GM12878 (cell line): ENCODE measurements around the gene SCN8A. TPM values are rescaled to one million over a fixed set of nuclear protein-coding genes. Genes with fewer than 3 reads are reported as not detected.

ENCODE experiments used
- ASH2L ChIP-seq: fragments of 300-600, 200-600 bp; sonication (generic); IDR thresholded peaks from 2 replicates; pipeline ENCODE4 v1.6.1; 2017; ENCODE audit warnings: low read depth, mild to moderate bottlenecking, borderline replicate concordance
- CHD2 ChIP-seq: IDR thresholded peaks from 2 replicates; pipeline ENCODE4 v1.6.1; 2011; ENCODE audit warnings: low read depth, low read length, improper control_type of control experiment, borderline replicate concordance
- NR2C1 ChIP-seq: fragments of 450-650 bp; IDR thresholded peaks from 2 replicates; pipeline ENCODE4 v1.6.1; 2017; ENCODE audit warnings: antibody characterized with exemption, mild to moderate bottlenecking, moderate library complexity
- polyA plus RNA-seq, 11 experiments: library from polyadenylated mRNA; depleted of rRNA in 4 of 11; unstranded in 6 of 11; stranded (reverse) in 5 of 11; fragments of >200 nt; fragmentation: Nextera tagmentation in 4 of 11; fragmentation: Illumina TruSeq in 1 of 11; extraction: Ambion mirVana in 4 of 11; extraction: Trizol in 1 of 11; gene quantifications; 1 replicate in 1 of 11; 2 replicates in 10 of 11; pipeline versions ENCODE4 v1.2.1 to v1.2.3, GENCODE V29; 2011 to 2016; ENCODE audit warnings: inconsistent platforms in 2 of 11, missing spikeins in 2 of 11, low read depth in 1 of 11
- total RNA-seq, 4 experiments: library from RNA; depleted of rRNA in 3 of 4; stranded (reverse); fragments of >200 nt in 3 of 4; fragmentation: Illumina TruSeq in 1 of 4; extraction: Trizol in 1 of 4; gene quantifications; 2 replicates each; pipeline versions ENCODE4 v1.2.1 to v1.2.3, GENCODE V29; 2013 to 2021
- TF ChIP-seq, protein P1 (sequence below): fragments of 450-650 bp; IDR thresholded peaks from 2 replicates; pipeline ENCODE4 v1.6.1; 2016; ENCODE audit warnings: mild to moderate bottlenecking
- TF ChIP-seq, protein P2 (sequence below): IDR thresholded peaks from 2 replicates; pipeline ENCODE4 v1.6.1; 2011; ENCODE audit warnings: borderline replicate concordance, low read depth, mild to moderate bottlenecking, moderate library complexity, low read length; ENCODE audit not compliant: insufficient read depth, poor library complexity, severe bottlenecking
- TF ChIP-seq, protein P3 (sequence below): fragments of 450-650 bp; IDR thresholded peaks from 2 replicates; pipeline ENCODE4 v1.6.1; 2016; ENCODE audit warnings: mild to moderate bottlenecking
- TF ChIP-seq, protein P4 (sequence below): fragments of 450-650 bp; IDR thresholded peaks from 2 replicates; pipeline ENCODE4 v1.6.1; 2017; ENCODE audit warnings: mild to moderate bottlenecking, moderate library complexity

SCN8A gene
- total and polyA plus RNA-seq, 10 of the 15 experiments (the other 5 are each of a cell fraction or from before 2014, with no cell fraction given) = 0.02 to 0.23 (median 0.06) TPM; not detected in 2

DNA sequence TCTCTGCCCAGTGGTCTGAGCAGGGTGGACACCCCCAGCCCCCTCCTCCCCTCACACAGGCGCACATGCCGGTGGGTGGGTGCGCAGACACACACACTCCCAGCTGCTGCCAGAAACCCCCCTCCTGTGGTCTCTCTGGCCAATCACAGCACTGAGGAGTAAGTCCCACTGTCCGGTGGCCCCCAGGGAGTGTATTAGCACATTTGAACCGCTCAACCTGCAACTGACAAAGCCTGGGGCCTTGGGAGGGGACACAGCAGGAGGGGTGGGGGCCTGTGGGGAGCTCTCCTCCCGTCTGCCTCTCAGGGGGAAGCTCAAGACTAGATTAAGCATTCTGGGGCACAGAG is 245.8 kb downstream of the SCN8A start (continued):
- TF ChIP-seq ASH2L (no peak), CHD2 (no peak), NR2C1 (no peak)
- TF ChIP-seq, protein P1, sequence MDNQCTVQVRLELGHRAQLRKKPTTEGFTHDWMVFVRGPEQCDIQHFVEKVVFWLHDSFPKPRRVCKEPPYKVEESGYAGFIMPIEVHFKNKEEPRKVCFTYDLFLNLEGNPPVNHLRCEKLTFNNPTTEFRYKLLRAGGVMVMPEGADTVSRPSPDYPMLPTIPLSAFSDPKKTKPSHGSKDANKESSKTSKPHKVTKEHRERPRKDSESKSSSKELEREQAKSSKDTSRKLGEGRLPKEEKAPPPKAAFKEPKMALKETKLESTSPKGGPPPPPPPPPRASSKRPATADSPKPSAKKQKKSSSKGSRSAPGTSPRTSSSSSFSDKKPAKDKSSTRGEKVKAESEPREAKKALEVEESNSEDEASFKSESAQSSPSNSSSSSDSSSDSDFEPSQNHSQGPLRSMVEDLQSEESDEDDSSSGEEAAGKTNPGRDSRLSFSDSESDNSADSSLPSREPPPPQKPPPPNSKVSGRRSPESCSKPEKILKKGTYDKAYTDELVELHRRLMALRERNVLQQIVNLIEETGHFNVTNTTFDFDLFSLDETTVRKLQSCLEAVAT = no peak
- TF ChIP-seq, protein P2, sequence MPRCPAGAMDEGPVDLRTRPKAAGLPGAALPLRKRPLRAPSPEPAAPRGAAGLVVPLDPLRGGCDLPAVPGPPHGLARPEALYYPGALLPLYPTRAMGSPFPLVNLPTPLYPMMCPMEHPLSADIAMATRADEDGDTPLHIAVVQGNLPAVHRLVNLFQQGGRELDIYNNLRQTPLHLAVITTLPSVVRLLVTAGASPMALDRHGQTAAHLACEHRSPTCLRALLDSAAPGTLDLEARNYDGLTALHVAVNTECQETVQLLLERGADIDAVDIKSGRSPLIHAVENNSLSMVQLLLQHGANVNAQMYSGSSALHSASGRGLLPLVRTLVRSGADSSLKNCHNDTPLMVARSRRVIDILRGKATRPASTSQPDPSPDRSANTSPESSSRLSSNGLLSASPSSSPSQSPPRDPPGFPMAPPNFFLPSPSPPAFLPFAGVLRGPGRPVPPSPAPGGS = no peak
- TF ChIP-seq, protein P3, sequence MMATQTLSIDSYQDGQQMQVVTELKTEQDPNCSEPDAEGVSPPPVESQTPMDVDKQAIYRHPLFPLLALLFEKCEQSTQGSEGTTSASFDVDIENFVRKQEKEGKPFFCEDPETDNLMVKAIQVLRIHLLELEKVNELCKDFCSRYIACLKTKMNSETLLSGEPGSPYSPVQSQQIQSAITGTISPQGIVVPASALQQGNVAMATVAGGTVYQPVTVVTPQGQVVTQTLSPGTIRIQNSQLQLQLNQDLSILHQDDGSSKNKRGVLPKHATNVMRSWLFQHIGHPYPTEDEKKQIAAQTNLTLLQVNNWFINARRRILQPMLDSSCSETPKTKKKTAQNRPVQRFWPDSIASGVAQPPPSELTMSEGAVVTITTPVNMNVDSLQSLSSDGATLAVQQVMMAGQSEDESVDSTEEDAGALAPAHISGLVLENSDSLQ = no peak
- TF ChIP-seq, protein P4, sequence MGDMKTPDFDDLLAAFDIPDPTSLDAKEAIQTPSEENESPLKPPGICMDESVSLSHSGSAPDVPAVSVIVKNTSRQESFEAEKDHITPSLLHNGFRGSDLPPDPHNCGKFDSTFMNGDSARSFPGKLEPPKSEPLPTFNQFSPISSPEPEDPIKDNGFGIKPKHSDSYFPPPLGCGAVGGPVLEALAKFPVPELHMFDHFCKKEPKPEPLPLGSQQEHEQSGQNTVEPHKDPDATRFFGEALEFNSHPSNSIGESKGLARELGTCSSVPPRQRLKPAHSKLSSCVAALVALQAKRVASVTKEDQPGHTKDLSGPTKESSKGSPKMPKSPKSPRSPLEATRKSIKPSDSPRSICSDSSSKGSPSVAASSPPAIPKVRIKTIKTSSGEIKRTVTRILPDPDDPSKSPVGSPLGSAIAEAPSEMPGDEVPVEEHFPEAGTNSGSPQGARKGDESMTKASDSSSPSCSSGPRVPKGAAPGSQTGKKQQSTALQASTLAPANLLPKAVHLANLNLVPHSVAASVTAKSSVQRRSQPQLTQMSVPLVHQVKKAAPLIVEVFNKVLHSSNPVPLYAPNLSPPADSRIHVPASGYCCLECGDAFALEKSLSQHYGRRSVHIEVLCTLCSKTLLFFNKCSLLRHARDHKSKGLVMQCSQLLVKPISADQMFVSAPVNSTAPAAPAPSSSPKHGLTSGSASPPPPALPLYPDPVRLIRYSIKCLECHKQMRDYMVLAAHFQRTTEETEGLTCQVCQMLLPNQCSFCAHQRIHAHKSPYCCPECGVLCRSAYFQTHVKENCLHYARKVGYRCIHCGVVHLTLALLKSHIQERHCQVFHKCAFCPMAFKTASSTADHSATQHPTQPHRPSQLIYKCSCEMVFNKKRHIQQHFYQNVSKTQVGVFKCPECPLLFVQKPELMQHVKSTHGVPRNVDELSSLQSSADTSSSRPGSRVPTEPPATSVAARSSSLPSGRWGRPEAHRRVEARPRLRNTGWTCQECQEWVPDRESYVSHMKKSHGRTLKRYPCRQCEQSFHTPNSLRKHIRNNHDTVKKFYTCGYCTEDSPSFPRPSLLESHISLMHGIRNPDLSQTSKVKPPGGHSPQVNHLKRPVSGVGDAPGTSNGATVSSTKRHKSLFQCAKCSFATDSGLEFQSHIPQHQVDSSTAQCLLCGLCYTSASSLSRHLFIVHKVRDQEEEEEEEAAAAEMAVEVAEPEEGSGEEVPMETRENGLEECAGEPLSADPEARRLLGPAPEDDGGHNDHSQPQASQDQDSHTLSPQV = no peak
